ENCODE data around the gene SNAI1.

GRCh38 chr20:50003253-50003656 lies 20.5 kb downstream of the SNAI1 start:
- TF ChIP-seq CTCF (IDR thresholded peaks at IDR 0.05) (no peak), EZH2 (IDR thresholded peaks at IDR 0.05; ENCODE audit: borderline replicate concordance, insufficient read depth, low read depth, low read length, poor library complexity, severe bottlenecking) (no peak)

All from B cell (primary cell).